ENCODE measurements around the gene RACK1. TPM values are rescaled to one million over a fixed set of nuclear protein-coding genes. Genes with fewer than 3 reads are reported as not detected.

The RACK1 gene
- total RNA-seq, 1 experiment from 2014 or later: 4,450 TPM

GRCh38 chr5:181259974-181260719 is 16.4 kb upstream of the RACK1 start:
- peak; percentile 28 for DNase-seq (ENCODE audit: low spot score)

- DNase-seq (ENCODE audit: low spot score): peak; percentile 28
Measured at GRCh38 chr5:181259283-181259682, 15.6 kb upstream of the RACK1 start.

GRCh38 chr5:181258576-181258975 is 14.9 kb upstream of the RACK1 start:
- DNase-seq (ENCODE audit: low spot score): no peak

- no peak for DNase-seq (ENCODE audit: low spot score)
Measured at GRCh38 chr5:181255836-181256578, 12.3 kb upstream of the RACK1 start.

GRCh38 chr5:181255276-181255675 is 11.6 kb upstream of the RACK1 start:
- DNase-seq (ENCODE audit: low spot score): no peak

GRCh38 chr5:181248277-181248676 is 4.6 kb upstream of the RACK1 start:
- no peak for DNase-seq (ENCODE audit: low spot score)

- peak; percentile 89 for DNase-seq (ENCODE audit: low spot score)
Measured at GRCh38 chr5:181246276-181247049, 2.8 kb upstream of the RACK1 start.

- DNase-seq (ENCODE audit: low spot score): peak; percentile 45
Measured at GRCh38 chr5:181245427-181246275, 1.9 kb upstream of the RACK1 start.

- no peak for DNase-seq (ENCODE audit: low spot score)
Measured at GRCh38 chr5:181243018-181243563, 615 bp downstream of the RACK1 start.

GRCh38 chr5:181242031-181242451 is 1.7 kb downstream of the RACK1 start:
- DNase-seq (ENCODE audit: low spot score): no peak

- peak; percentile 43 for DNase-seq (ENCODE audit: low spot score)
Measured at GRCh38 chr5:181241393-181241975, 2.2 kb downstream of the RACK1 start.

- DNase-seq (ENCODE audit: low spot score): no peak
Measured at GRCh38 chr5:181239062-181239663, 4.5 kb downstream of the RACK1 start.

- DNase-seq (ENCODE audit: low spot score): no peak
Measured at GRCh38 chr5:181237729-181238385, 5.8 kb downstream of the RACK1 start.

- no peak for DNase-seq (ENCODE audit: low spot score)
Measured at GRCh38 chr5:181236954-181237641, 6.6 kb downstream of the RACK1 start.

- no peak for DNase-seq (ENCODE audit: low spot score)
Measured at GRCh38 chr5:181236471-181236870, 7.2 kb downstream of the RACK1 start.

- DNase-seq (ENCODE audit: low spot score): peak; percentile 33
Measured at GRCh38 chr5:181235689-181236366, 7.9 kb downstream of the RACK1 start.

- DNase-seq (ENCODE audit: low spot score): peak; percentile 17
Measured at GRCh38 chr5:181235323-181235688, 8.4 kb downstream of the RACK1 start.
